Stimulated activated CD4-positive, alpha-beta T cell treated with anti-CD3 and anti-CD28 coated beads, Interleukin-4, amount 100 ng/mL, for 24 hours (primary cell): ENCODE data around the gene TSN.
"Not testable (repeated sequence)": the region's sequence is repeated elsewhere in the genome, so short reads cannot be mapped to it uniquely, and the experiment has no call there.

Source experiments
- DNase-seq: peaks from one replicate; pipeline ENCODE4 v3.0.0-alpha.2; 2020

TSN gene

GRCh38 chr2:121755237-121756111 lies at the start of gene TSN:
TSS of gene TSN (plus strand) at chr2:121755651. CDS start at chr2:121755780, 129 bp downstream.
- DNase-seq = peak; percentile 98

DNA sequence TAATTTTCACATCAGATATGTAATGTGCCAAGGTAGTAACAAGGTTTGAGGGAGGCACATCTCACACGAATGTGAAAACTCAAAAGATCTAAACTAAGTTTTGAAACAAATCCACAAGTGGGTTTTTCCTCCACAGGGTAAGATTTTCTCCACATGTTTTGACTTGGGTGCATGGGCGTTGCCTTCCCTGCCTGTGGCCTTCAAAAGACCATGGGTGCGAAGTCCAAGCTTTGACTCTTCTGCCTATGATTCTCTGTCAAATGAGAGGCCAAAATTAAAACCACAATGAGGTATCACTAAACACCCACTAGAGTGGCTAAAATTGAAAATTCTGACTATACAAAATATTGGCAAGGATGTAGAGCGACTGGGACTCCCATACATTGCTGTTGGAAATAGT lies 49.5 kb upstream of the TSN start:
- DNase-seq = no peak

DNA sequence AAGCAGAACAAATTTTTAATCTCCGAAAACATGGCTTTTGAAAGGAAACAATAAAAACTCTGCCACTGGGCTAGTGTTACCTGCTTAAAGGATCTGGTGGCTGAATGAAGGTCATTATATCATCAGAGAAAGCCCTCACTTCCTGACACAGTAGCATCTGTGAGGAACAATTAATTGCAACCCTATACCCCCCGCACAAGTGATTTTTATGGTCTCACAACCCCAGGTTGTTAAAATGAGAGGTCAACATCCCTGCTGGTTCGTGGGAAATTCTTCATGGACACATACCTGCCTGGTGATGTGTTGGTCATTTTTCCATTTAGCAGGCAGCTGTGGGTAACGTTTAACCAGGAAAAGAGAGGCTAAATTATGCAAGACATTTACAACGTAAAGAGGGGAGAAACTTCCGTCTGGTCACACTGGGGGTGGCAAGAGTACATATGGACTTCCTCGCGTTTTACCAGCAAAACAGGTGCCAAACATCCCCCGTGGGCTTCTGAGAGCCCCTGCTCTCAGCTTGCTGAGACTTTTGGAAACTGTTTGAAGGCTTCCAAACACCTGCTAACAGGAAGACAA lies 48.0 kb upstream of the TSN start:
- DNase-seq = no peak

DNA sequence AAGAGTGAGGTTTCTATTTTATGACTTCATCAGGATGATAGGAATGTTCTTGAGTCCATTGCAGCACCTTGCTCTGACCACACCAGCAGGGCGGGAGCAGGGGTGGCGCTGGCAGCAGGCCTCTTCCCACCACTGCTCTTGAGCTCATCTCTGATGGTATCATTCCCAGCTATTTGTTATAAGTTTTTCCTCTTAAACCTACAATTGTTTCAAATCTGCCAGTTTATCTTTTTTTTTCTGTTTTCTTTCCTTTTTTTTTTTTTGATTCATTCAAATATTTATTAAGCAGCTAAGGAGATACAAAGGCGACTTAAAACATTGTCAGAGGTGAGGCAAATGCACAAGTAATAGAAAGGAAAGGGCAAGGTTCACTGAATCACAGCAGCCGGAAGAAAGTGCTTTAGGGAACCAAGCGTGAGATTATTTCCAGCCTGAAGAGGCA lies 47.5 kb upstream of the TSN start:
- DNase-seq = no peak

GRCh38 chr2:121709776-121710469 lies 45.5 kb upstream of the TSN start:
- no peak for DNase-seq

- no peak for DNase-seq
These were observed 44.8 kb upstream of the TSN start for GRCh38 chr2:121710470-121711170.

DNA sequence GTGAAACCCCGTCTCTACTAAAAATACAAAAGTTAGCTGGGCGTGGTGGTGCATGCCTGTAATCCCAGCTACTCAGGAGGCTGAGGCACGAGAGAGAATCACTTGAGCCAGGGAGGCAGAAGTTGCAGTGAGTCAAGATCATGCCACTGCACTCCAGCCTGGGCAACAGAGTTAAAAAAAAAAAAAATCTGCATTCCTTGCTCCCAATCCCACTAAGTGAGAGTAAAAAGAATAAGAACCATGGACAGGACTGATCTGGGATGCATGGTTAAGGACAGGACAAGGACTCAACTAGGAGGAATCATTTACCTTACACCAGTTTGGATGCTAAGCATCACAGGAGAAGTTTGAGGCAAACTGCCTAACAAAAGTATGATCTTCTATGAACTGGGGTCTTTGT lies 44.0 kb upstream of the TSN start:
- DNase-seq = not testable (repeated sequence)

GRCh38 chr2:121716126-121716525 lies 39.3 kb upstream of the TSN start:
- DNase-seq = no peak

DNA sequence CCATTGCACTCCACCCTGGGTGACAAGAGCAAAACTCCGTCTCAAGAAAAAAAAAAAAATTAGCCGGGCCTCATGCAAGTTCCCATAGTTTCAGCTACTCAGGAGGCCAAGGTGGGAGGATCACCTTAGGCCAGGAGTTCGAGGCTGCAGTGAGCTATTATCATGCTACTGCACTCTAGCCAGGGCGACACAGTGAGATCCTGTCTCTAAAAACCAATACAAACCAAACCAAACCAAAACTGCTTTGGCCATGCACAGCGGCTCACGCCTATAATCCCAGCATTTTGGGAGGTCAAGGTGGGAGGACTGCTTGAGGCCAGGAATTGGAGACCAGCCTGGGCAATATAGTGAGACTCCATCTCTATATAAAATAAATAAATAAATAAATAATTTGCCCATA lies 37.9 kb upstream of the TSN start:
- DNase-seq = no peak

GRCh38 chr2:121721926-121722325 lies 33.5 kb upstream of the TSN start:
- no peak for DNase-seq

DNA sequence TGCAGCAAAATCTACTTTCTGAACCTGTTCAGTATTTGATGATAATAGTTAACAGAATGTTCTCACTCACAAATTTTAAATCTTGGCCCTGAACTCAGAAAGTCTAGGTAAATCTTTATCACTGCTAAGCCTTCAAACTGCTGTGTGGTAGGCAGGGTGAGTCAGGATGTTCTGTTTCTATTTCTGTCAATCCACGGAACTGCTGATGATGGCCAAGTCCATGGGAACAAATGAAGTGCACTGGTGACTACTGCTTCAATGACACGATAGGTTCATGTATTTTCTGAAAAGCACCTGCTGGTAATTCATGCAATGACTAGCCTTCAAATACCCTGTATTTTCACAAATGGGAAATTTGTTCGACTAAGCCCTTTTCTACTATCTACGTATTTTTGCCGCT lies 33.0 kb upstream of the TSN start:
- DNase-seq = peak; percentile 40

GRCh38 chr2:121723316-121723715 lies 32.1 kb upstream of the TSN start:
- no peak for DNase-seq

- DNase-seq = no peak
These were observed 28.1 kb upstream of the TSN start for GRCh38 chr2:121727332-121727731.

GRCh38 chr2:121727950-121728349 lies 27.5 kb upstream of the TSN start:
- DNase-seq = no peak

- DNase-seq = no peak
These were observed 24.1 kb upstream of the TSN start for GRCh38 chr2:121731366-121731765.

DNA sequence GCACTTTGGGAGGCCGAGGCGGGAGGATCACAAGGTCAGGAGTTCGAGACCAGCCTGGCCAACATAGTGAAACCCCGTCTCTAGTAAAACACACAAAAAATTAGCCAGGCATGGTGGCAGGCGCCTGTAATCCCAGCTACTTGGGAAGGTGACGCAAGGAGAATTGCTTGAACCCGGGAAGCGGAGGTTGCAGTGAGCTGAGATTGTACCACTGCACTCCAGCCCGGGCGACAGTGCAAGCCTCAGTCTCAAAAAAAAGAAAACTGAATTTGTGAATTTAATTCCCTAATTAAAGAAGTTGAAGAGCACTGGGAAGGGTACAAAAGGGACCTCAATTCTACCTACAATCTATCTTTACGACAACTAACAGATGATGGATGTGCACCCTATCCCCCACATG lies 20.9 kb upstream of the TSN start:
- not testable (repeated sequence) for DNase-seq

DNA sequence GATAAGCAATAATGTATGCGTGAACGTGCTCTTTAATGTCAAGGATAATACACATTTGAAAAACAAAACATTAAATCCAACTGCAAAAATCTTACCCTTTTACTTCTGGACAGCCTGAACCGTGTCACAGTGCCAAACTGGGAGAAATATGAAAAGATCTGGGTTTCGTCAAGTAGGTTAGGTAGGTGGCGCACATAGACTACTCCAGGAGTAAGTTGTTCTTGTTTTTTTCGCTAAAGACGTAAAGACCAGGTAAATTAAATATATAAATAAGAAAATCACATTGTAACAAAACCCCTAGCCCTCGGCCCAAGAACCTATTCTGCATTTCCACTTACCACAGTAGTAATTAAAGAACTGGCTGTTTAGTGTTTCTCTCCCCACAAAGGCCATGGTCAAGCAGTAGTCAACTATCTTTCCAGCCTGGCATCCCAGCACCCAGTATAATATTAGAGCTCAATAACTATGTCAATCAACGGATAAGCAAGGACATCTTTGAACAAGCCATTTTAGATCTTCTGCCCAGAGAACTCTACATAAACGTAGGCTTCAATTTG lies 19.9 kb upstream of the TSN start:
- no peak for DNase-seq

GRCh38 chr2:121736140-121736461 lies 19.4 kb upstream of the TSN start:
- DNase-seq = no peak

DNA sequence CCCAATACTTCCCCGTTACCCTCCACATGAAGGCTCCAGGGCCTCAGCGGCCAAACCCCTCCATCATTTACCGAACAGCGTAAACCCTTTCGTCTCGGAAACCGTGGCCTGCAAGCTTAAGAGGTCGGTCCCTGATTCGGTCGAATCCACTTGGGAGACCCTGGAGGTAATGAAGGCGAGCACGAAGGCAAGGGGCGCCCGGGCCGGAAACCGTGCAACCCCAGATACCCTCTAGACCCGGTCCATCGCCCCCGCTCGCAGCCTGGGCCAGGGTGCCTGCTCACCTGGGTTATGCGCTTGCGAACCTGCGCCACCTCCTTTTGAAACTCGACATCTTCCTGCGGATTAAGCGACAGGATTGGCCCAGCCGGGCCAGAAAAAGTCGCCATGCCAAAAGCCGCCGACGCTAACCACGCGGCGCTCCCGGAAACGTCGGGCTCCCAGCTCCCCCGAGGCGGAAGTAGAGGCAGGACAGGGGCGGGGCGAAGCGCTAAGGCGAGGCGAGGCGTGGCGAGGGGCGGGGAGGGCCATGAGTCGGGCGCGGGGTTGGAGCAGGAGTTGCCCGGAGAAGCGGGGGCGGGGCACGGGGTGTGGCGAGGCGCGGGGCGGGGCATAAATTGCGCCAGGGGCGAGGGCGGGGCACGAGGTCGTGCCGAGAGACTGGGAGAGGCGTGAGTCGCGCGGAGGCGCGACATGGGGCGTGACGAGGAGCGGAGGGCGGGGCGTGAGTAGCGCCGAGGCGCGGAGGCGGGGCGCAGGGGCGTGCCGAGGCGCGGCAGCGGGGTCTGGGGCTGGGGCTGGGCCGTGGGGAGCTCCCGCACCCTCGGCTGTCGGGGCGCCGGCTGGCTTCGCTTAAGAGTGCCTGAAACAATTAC lies 18.8 kb upstream of the TSN start, which contains the start of gene NIFK:
NIFK (minus strand) TSS at position 414 of the 875 bp plus-strand sequence; CDS start at position 389, 25 bp downstream.
- DNase-seq = peak; percentile 100

DNA sequence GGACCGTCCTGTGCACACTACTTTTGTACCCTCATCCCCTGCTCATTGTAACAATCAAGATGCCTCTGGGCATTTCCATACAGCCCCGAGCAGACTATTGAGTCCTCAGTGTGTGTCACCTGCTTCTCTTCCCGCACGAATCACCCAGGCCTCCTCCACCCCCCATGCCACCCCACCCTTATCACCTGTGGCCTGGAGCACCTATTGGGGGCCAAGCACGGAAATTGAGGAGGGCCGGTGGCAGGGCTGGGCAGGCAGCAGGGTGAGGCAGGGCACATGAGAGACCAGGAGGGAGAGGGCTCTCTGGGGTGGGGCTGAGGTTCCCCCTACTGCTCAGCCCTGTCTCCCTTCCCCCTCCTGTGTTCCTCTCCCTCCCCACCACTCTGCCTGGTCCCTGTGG lies 14.5 kb upstream of the TSN start:
- no peak for DNase-seq

DNA sequence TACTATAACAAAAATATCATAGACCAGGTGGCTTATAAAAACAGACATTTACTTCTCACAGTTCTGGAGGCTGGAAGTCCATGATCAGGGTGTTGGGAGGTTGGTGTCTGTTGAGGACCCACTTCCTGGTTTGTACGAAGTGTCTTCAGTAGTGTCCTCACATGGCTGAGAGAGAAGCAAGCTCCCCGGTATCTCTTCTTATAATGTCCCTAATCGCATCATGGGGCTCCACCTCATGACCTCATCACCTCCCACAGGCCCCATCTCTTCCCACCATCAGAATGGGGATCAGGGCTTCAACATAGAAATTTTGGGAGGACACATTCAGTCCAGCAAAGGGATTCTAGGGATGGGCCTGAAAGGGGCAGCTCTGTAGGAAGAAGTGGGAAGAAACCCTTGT lies 14.0 kb upstream of the TSN start:
- DNase-seq = no peak

- DNase-seq = peak; percentile 15
These were observed 9.3 kb upstream of the TSN start for GRCh38 chr2:121746071-121746578.
